GM12801 (cell line): Measurements from ENCODE around the gene FANCL.

ENCODE experiments used
- TF ChIP-seq, protein P1 (sequence below): IDR thresholded peaks from one replicate; pipeline ENCODE4 v1.5.1; 2011; ENCODE audit warnings: control low read depth; ENCODE audit not compliant: insufficient read length; ENCODE audit errors: extremely low read depth

Gene FANCL

DNA sequence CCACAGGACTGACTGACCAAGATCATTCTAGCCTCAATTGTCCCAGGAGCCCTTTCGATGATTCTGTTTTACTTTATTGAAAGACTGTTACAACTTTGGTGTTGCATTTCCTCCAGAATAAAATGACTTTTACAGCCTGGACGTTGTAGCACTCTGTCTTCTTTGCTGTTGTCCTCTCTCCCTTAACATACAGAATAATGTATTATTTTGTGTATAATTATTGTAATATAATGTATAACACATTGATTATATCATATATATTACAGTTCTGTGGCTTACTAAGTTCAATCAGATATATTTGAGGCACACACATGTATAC lies 380 bp upstream of the FANCL start:
- TF ChIP-seq, protein P1, sequence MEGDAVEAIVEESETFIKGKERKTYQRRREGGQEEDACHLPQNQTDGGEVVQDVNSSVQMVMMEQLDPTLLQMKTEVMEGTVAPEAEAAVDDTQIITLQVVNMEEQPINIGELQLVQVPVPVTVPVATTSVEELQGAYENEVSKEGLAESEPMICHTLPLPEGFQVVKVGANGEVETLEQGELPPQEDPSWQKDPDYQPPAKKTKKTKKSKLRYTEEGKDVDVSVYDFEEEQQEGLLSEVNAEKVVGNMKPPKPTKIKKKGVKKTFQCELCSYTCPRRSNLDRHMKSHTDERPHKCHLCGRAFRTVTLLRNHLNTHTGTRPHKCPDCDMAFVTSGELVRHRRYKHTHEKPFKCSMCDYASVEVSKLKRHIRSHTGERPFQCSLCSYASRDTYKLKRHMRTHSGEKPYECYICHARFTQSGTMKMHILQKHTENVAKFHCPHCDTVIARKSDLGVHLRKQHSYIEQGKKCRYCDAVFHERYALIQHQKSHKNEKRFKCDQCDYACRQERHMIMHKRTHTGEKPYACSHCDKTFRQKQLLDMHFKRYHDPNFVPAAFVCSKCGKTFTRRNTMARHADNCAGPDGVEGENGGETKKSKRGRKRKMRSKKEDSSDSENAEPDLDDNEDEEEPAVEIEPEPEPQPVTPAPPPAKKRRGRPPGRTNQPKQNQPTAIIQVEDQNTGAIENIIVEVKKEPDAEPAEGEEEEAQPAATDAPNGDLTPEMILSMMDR = no peak

DNA sequence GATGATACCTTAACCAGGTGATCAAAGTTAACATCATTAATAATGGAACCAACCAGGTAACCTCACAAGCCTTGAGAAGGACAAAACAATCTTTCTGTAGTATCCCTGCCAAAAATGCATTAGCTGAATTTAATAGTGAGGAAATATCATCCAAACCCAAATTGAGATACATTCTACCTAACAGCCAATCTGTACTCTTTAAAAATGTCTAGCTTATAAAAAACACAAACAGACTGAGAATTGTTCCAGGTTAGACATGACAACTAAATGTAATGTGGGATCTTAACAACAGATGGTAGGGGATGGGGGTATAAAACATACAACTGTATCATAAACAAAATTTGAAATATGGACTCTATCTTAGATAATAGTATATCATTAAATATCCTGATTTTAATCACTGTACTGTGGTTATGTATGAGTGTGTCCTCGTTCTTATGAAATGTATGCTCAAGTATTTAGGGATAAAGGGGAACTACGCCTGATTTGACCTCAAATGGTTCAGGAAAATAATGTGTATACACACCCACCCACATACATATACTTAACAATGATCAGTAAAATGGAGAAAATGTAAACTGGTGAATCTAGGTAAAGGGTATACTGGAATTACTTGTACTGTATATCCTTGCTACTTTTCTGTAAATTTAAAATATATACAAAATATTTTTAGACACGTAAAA lies 1.7 kb downstream of the FANCL start:
- TF ChIP-seq, protein P1 = no peak

DNA sequence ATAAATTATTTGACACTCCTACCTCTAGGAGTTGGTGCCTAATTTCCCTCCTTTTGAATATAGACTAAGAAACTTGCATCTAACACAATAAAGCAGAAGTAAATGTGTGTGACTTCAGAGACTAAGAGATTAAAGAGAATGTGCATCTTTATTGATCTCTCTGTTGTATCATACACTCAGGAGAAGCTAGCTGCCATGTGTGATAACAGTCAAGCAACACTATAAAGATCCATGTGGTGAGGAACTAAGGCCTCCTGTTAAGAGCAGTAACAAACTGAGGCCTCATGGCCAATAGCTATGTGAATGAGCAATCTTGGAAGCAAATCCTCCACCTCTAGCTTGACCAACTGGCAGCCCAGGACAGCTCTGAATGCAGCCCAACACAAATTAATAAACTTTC lies 3.4 kb downstream of the FANCL start:
- TF ChIP-seq, protein P1 = no peak

DNA sequence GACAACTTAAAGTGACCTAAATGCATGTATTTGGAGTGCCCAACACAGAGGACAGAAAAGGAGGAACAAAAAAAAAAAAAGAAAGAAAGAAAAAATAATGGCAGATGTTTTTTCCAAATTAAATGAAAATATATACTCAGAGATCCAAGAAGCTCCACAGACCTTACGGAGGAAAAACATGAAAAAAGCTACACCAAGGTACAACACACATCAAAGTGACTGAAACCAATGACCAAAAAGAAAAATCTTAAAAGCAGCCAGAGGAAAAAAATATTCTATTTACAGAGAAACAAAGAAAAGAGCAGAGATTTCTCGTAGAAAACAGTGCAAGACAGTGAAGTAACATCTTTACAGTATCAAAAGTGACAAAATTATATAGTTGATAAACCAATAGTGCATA lies 5.1 kb downstream of the FANCL start:
- TF ChIP-seq, protein P1 = no peak

DNA sequence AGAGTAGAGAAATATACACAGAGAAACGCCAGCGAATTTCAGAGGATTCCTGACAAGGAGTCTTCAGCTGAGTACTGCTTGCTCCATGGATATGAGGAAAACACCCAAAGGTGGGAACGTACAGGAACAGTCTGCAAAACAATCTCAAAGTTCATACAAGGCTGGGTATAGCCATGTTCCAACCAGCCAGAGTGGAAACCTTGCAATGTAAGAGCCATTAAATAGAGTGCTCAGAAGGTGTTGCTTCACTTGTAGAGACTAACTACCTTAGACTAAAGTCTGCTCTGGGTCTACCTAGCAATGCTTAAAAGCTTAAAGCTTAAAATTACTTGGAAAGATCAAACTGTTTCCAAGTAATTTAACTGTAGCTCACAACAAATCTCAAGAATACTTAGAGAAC lies 6.0 kb downstream of the FANCL start:
- TF ChIP-seq, protein P1 = no peak

DNA sequence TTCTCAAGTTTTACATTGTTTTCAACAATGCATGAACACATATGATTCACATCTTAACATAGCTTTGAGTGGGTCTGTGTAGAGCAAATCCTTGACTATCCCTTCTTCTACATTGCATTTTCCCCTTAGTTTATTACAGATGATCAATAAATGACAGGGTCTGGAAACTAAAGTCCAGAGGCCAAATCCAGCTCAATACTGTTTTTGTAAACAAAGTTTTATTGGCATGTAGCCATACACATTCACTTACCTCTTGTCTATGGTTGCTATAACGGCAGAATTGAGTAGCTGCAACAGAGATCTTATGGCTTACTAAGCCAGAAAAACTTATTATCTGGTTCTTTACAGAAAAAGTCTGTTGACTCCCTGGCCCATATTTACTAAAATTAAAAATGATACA lies 12.8 kb downstream of the FANCL start:
- TF ChIP-seq, protein P1 = no peak

DNA sequence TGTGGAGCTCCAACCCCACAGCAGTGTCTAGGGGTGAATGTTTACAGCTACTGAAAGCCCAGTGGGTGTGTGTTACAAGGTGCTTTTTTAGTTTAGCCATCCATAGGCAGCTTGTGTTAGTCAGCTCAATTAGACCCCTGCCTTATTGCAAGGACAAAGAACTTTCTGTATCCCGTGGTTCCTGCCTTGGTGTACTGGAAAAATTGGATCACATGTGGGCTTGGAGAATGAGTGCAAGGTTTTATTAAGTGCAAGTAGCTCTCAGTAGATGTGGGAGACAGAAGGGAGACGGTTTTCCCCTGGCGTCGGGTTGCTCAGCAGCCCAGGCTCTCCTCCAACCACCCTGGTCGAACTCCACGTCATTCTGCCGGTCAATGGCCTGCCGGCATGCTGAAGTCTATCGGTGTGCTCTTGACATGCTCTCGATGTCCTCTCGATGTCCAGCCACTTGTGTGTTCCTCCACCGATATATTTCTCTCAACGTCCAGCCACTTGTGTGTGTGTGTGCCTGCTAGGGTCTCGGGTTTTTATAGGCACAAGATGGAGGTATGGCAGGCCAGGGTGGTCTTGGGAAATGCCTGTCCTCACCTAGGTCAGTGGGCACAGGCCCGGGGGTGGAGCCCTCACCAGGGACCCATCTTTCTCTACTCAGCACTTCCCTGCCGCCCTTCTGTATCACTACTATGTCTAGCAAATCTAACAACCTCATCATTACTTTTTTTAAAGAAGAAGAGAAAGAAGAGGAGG lies 13.8 kb downstream of the FANCL start:
- TF ChIP-seq, protein P1 = no peak
